NCI-H2081 (cell line): ENCODE data around the gene MAP4K4.

Source experiments
- DNase-seq, 2 experiments: peaks; one replicate each; lab custom pipeline; 2025; lab: John Stamatoyannopoulos, UW

MAP4K4 gene

GRCh38 chr2:101722864-101723263, 25.4 kb downstream of the MAP4K4 start:
- no peak for DNase-seq

GRCh38 chr2:101723371-101724124, 26.0 kb downstream of the MAP4K4 start:
- DNase-seq = no peak

GRCh38 chr2:101724125-101724474, 26.6 kb downstream of the MAP4K4 start:
- no peak for DNase-seq

- DNase-seq = no peak
These were observed 27.5 kb downstream of the MAP4K4 start for GRCh38 chr2:101725038-101725437.

- no peak for DNase-seq
These were observed 28.1 kb downstream of the MAP4K4 start for GRCh38 chr2:101725515-101726192.

- DNase-seq = no peak
These were observed 31.4 kb downstream of the MAP4K4 start for GRCh38 chr2:101728865-101729264.

- DNase-seq = peak in 1 of 2 experiments; percentile 14
These were observed 32.1 kb downstream of the MAP4K4 start for GRCh38 chr2:101729521-101730190.

GRCh38 chr2:101731221-101732054, 33.9 kb downstream of the MAP4K4 start:
- no peak for DNase-seq

- no peak for DNase-seq
These were observed 34.7 kb downstream of the MAP4K4 start for GRCh38 chr2:101732199-101732598.

GRCh38 chr2:101732773-101733256, 35.3 kb downstream of the MAP4K4 start:
- no peak for DNase-seq

GRCh38 chr2:101733257-101733993, 35.9 kb downstream of the MAP4K4 start:
- no peak for DNase-seq

- DNase-seq = no peak
These were observed 37.1 kb downstream of the MAP4K4 start for GRCh38 chr2:101734505-101735165.

- no peak for DNase-seq
These were observed 37.6 kb downstream of the MAP4K4 start for GRCh38 chr2:101735166-101735533.

GRCh38 chr2:101736233-101736632, 38.7 kb downstream of the MAP4K4 start:
- no peak for DNase-seq

- DNase-seq = no peak
These were observed 39.4 kb downstream of the MAP4K4 start for GRCh38 chr2:101736861-101737291.

- DNase-seq = no peak
These were observed 40.2 kb downstream of the MAP4K4 start for GRCh38 chr2:101737478-101738255.

- no peak for DNase-seq
These were observed 41.1 kb downstream of the MAP4K4 start for GRCh38 chr2:101738649-101739048.

GRCh38 chr2:101740555-101740964, 43.1 kb downstream of the MAP4K4 start:
- no peak for DNase-seq

GRCh38 chr2:101741775-101742520, 44.4 kb downstream of the MAP4K4 start:
- no peak for DNase-seq
